HG03064 (cell line): ENCODE data around the gene MAPKAP1.

ENCODE experiments used
- ATAC-seq: cut with Tn5 transposase; IDR thresholded peaks from one replicate; pipeline ENCODE4 v1.9.1; 2021; ENCODE audit warnings: low read depth; ENCODE audit not compliant: unreplicated experiment

MAPKAP1 gene

DNA sequence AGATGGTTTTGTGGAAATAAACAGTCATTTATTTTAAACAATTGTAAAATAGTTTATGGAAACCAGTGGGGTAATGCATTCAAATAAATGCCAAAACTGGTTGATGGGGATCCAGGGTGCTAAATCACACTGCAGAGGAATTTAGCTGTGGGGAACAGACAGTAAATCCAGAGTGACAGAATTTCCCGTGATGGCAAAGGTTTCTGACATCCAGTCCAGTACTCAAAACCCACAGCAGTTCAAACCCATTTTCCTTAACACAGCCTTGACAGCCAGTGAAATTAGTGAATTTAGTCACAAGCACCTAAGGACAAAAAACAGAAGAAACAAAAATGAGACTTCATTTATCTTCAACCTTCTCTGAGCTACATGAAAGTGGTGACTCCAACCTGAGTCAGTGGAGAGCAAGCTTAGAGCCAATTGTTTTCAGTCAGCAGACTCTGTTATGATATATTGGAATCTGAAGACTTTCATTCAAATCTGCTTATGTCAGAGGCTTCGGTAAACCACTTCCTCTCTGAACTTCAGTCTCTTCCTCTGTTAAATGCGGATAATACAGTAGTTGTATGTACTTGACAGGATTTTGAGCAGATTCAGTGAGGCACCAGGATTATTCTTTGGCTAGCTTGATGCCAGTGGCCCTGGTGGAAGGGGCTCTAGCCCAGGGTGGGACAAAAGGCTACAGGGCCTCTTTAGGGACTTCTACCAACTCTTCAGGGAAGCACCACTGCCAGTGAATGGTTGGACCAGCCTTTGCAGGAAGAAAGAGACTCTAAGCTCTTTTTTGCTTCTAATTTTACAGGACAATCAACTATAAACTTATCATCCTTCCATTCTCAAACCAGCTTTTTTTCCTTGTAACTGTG is 185.3 kb downstream of the MAPKAP1 start:
- ATAC-seq = no peak

- no peak for ATAC-seq
Measured at GRCh38 chr9:125519734-125520133, 187.3 kb downstream of the MAPKAP1 start.

DNA sequence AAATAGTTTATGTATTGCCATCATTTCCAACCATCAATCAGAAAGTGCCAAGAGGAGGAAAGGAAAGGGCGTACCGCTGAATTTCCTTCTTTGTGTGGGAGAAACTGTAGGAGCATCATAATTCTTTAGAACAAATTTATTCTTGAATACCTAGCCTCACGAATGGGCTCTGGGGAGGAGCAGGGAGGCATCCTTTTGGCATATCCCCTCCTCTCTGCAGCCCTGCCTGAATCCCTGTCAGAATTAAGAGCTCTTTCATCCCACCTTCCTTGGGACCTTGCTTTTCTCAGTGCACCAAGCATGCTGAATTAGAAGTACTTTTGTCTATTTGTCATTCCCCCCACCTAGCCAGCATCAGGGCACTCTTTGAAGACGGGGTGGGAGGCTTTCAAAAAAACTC is 189.4 kb downstream of the MAPKAP1 start:
- ATAC-seq = no peak

- ATAC-seq = no peak
Measured at GRCh38 chr9:125515983-125516940, 190.7 kb downstream of the MAPKAP1 start.

GRCh38 chr9:125515281-125515680 is 191.7 kb downstream of the MAPKAP1 start:
- ATAC-seq = no peak

GRCh38 chr9:125514468-125514867 is 192.5 kb downstream of the MAPKAP1 start:
- no peak for ATAC-seq

- peak; percentile 81 for ATAC-seq
Measured at GRCh38 chr9:125513668-125514413, 193.2 kb downstream of the MAPKAP1 start.

- no peak for ATAC-seq
Measured at GRCh38 chr9:125513303-125513667, 193.7 kb downstream of the MAPKAP1 start.

- no peak for ATAC-seq
Measured at GRCh38 chr9:125511789-125512660, 195.0 kb downstream of the MAPKAP1 start.

- no peak for ATAC-seq
Measured at GRCh38 chr9:125510980-125511379, 196.0 kb downstream of the MAPKAP1 start.

- ATAC-seq = no peak
Measured at GRCh38 chr9:125509476-125509875, 197.5 kb downstream of the MAPKAP1 start.

- ATAC-seq = no peak
Measured at GRCh38 chr9:125508249-125508648, 198.8 kb downstream of the MAPKAP1 start.

DNA sequence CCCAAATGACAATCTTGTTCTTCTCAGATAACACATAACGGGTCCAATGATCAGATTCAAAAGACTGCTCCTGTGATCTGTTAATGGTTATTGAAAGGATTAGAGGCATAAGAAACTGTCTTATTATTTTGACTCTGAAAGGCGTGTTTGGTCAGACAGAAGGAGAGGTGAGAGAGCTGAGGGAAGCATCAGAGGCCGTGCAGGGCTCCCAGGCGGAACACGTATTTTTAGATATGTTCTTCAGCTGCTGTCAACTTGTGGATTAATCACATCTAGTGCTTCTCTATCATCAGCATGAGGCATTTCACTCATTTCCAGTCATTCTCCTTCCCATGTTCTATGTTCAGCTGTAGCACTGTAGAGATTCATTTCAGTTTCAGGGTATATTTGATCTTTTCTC is 199.8 kb downstream of the MAPKAP1 start:
- no peak for ATAC-seq

GRCh38 chr9:125505988-125506438 is 201.0 kb downstream of the MAPKAP1 start:
- ATAC-seq = no peak

- no peak for ATAC-seq
Measured at GRCh38 chr9:125504616-125505015, 202.4 kb downstream of the MAPKAP1 start.

GRCh38 chr9:125497906-125498305 is 209.1 kb downstream of the MAPKAP1 start:
- ATAC-seq = no peak

DNA sequence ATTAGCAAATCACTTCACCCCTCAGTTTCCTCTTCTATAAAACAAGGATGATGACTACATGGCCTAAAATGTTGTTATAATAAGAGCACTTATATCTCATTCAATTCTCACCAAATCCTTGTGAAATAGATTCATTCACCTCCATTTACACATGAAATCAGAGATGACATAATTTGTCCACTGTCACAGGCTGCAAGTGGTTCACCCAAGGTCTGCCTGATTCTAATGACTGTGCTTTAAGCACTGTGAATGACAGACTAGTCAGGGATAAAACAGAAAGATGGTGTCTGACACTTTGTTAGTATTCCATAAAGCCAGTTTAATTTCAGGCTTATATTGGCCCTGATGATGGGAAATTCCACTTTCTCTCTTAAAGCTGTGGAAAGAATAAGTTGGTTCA is 209.5 kb downstream of the MAPKAP1 start:
- no peak for ATAC-seq

- no peak for ATAC-seq
Measured at GRCh38 chr9:125496313-125496834, 210.6 kb downstream of the MAPKAP1 start.
